ENCODE data around the gene BICD1. TPM values are rescaled to one million over a fixed set of nuclear protein-coding genes. Genes with fewer than 3 reads are reported as not detected.

Gene BICD1
- total RNA-seq, 1 donor from 2014 or later: 87.9 TPM

- peaks cover 3% of the 10 kb centered on the region for H3K27me3 Mint-ChIP-seq (ENCODE audit: unreplicated experiment)
- H3K4me3 Mint-ChIP-seq (ENCODE audit: unreplicated experiment): no peak overlapping the region
- no peaks in the 10 kb centered on the region for H3K9me3 Mint-ChIP-seq (ENCODE audit: unreplicated experiment)
- no peaks in the 10 kb centered on the region for H3K36me3 Mint-ChIP-seq (ENCODE audit: low read depth, unreplicated experiment)
- DNase-seq (ENCODE audit: low spot score): no peak
- H3K27ac Mint-ChIP-seq (ENCODE audit: unreplicated experiment): no peak overlapping the region
- H3K4me1 Mint-ChIP-seq (ENCODE audit: unreplicated experiment): peaks cover 7% of the 10 kb centered on the region
- TF ChIP-seq, protein P1, sequence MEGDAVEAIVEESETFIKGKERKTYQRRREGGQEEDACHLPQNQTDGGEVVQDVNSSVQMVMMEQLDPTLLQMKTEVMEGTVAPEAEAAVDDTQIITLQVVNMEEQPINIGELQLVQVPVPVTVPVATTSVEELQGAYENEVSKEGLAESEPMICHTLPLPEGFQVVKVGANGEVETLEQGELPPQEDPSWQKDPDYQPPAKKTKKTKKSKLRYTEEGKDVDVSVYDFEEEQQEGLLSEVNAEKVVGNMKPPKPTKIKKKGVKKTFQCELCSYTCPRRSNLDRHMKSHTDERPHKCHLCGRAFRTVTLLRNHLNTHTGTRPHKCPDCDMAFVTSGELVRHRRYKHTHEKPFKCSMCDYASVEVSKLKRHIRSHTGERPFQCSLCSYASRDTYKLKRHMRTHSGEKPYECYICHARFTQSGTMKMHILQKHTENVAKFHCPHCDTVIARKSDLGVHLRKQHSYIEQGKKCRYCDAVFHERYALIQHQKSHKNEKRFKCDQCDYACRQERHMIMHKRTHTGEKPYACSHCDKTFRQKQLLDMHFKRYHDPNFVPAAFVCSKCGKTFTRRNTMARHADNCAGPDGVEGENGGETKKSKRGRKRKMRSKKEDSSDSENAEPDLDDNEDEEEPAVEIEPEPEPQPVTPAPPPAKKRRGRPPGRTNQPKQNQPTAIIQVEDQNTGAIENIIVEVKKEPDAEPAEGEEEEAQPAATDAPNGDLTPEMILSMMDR (IDR thresholded peaks at IDR 0.05; ENCODE audit: unreplicated experiment): no peak
Observed at GRCh38 chr12:32124637-32125036, 18.0 kb downstream of the BICD1 start.

DNA sequence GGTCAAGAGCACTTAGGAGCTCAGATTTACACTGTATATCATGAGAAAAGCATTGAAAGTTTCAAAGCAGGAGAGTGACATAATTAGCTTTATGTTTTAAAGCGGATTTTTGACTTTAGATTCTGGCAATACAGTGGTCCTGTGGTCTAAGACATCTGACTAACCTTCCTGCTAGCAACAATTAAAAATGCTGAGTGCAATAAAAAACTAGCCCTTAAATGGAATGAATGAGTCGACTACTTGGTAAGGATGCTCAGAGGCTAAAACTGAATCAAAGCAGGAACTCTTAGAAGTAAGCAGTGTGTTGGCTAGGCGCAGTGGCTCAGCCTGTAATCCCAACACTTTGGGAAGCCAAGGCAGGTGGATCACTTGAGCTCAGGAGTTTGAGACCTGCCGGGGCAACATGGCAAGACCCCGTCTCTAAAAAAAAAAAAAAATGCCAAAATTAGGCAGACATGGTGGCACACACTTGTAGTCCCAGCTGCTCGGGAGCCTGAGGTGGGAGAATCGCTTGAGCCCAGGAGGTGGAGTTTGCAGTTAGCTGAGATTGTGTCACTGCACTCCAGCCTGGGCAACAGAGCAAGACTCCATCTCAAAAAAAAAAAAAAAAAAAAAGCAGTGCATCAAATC lies 18.9 kb downstream of the BICD1 start:
- Mint-ChIP-seq H3K4me1 (ENCODE audit: unreplicated experiment) (peaks cover 3% of the 10 kb centered on the region), H3K36me3 (ENCODE audit: low read depth, unreplicated experiment) (no peaks in the 10 kb centered on the region), H3K27ac (ENCODE audit: unreplicated experiment) (no peak overlapping the region), H3K9me3 (ENCODE audit: unreplicated experiment) (no peaks in the 10 kb centered on the region), H3K4me3 (ENCODE audit: unreplicated experiment) (no peak overlapping the region), H3K27me3 (ENCODE audit: unreplicated experiment) (peaks cover 3% of the 10 kb centered on the region)
- TF ChIP-seq, protein P1 (IDR thresholded peaks at IDR 0.05; ENCODE audit: unreplicated experiment): no peak
- no peak for DNase-seq (ENCODE audit: low spot score)

- H3K9me3 Mint-ChIP-seq (ENCODE audit: unreplicated experiment): no peaks in the 10 kb centered on the region
- no peak overlapping the region for H3K27ac Mint-ChIP-seq (ENCODE audit: unreplicated experiment)
- no peak for DNase-seq (ENCODE audit: low spot score)
- H3K27me3 Mint-ChIP-seq (ENCODE audit: unreplicated experiment): peaks cover 3% of the 10 kb centered on the region
- peaks cover 3% of the 10 kb centered on the region for H3K4me1 Mint-ChIP-seq (ENCODE audit: unreplicated experiment)
- TF ChIP-seq, protein P1 (IDR thresholded peaks at IDR 0.05; ENCODE audit: unreplicated experiment): no peak
- H3K36me3 Mint-ChIP-seq (ENCODE audit: low read depth, unreplicated experiment): no peaks in the 10 kb centered on the region
- no peak overlapping the region for H3K4me3 Mint-ChIP-seq (ENCODE audit: unreplicated experiment)
Observed at GRCh38 chr12:32126720-32127119, 20.1 kb downstream of the BICD1 start.

DNA sequence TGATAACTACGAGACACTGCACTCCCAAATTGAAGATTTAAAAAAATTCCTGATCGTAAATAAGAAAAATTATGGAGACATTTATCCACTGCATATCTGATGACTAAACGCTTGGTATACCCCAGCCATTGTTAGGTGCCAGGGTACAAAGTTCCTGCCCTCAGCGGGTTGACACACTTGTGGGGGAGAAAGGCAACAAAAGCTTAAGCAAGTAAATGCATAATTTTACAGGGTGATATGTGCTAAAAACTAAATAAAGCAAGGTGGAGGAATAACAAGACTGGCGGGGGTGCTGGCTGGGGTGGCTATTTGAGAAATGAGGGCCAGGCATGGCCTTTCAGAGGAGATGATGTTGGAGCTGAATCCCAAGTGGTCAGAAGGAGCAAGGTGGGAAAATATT lies 25.0 kb downstream of the BICD1 start:
- Mint-ChIP-seq H3K4me3 (ENCODE audit: unreplicated experiment) (no peak overlapping the region), H3K27ac (ENCODE audit: unreplicated experiment) (no peak overlapping the region), H3K4me1 (ENCODE audit: unreplicated experiment) (peaks cover 13% of the 10 kb centered on the region), H3K9me3 (ENCODE audit: unreplicated experiment) (no peaks in the 10 kb centered on the region), H3K27me3 (ENCODE audit: unreplicated experiment) (no peaks in the 10 kb centered on the region), H3K36me3 (ENCODE audit: low read depth, unreplicated experiment) (no peaks in the 10 kb centered on the region)
- TF ChIP-seq, protein P1 (IDR thresholded peaks at IDR 0.05; ENCODE audit: unreplicated experiment): no peak
- DNase-seq (ENCODE audit: low spot score): no peak

GRCh38 chr12:32134101-32134888 lies 27.6 kb downstream of the BICD1 start:
- Mint-ChIP-seq H3K27ac (ENCODE audit: unreplicated experiment) (no peak overlapping the region), H3K9me3 (ENCODE audit: unreplicated experiment) (no peaks in the 10 kb centered on the region), H3K36me3 (ENCODE audit: low read depth, unreplicated experiment) (no peaks in the 10 kb centered on the region), H3K4me1 (ENCODE audit: unreplicated experiment) (peaks cover 17% of the 10 kb centered on the region), H3K27me3 (ENCODE audit: unreplicated experiment) (no peaks in the 10 kb centered on the region), H3K4me3 (ENCODE audit: unreplicated experiment) (no peak overlapping the region)
- TF ChIP-seq, protein P1 (IDR thresholded peaks at IDR 0.05; ENCODE audit: unreplicated experiment): no peak
- DNase-seq (ENCODE audit: low spot score): no peak

Data from endothelial cell (in vitro differentiated cells).